Activated CD8-positive, alpha-beta memory T cell treated with anti-CD3 and anti-CD28 coated beads for 48 hours (primary cell): ENCODE results near the gene BACH1.
A peak's percentile ranks its signal among the peaks of the same experiment; 100 is the strongest.
"Not testable (repeated sequence)": the region's sequence is repeated elsewhere in the genome, so short reads cannot be mapped to it uniquely, and the experiment has no call there.

Experiments
- DNase-seq, 3 experiments: peaks; one replicate each; pipeline ENCODE4 v3.0.0-alpha.2; 2020; ENCODE audit warnings: low read depth in 2 of 3, low spot score in 2 of 3

Gene BACH1

DNA sequence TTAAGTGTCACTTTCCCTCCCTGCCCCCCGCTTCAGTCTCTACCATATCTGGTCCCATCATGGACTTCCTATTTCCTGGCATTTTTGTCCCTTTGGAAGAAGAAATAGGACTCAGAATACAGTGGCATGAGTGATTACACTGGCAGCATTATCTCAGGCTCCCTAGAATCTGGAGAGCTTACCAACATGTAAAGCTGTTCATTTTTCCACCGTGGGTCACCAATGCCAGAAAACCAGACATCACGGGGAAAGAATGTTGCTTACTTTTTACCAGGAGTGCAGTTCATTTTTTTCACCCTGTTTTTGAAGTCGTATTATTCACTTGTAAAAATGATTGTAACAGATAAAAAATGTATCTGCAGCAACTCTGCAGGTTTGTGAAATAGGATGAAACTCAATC lies 44.8 kb downstream of the BACH1 start:
- DNase-seq, result no peak

DNA sequence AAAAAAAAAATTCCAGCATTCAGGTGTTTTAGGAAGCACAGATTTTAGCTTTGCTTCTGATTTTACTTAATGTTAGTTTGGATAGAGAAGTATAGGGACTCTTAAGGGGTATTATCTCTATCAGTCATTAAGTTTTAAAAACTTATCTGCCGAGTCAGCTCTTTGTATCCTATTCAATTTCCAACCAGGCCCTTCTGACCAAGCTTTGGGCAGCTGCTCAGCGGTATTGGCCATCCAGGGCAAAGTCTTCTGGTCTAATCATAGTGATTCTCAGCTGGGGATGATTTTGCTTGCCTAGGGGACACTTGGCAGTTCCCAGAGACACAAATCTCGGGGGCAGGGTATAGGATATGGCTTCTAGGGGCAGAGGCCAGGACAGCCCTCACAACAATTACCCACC lies 47.6 kb downstream of the BACH1 start:
- DNase-seq, result no peak

DNA sequence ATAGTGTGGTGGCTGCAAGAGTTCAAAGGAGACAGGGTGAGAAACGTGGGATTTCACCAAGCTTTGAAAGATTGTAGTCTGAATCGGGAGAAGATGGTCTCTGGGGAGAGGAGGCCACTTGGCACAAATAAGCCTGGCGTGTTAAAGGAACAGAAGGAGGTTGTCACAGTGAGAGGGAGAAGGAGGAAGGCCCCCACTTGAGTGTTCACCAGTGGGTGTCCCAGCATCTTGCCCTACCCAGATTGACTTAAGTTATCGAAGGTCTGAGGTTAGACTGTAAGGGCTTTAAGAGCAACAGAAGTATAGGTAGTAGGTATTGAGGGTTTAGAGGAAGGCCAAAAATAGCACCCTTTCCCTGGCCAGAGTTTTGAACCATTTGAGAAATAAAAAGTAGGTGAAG lies 48.0 kb downstream of the BACH1 start:
- no peak for DNase-seq

DNA sequence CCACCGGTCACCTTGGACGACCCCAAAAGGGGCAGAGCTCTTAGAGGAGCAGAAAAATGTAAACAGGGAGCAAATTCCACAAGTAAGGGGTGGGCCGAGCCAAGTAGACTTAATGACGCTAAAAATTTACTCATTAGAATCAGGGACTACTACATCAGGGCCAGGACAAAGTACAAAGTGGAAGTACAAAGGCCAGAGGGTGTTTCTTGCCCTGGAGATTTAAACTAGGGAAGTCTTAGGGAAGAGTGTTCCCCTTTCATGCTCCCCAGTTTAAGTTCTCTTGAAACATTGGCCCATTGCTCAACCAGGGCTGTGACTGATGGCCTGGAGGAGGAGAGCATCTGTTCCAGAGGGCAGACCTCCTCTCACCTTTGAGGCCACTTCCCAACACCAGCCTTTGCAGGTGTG lies 48.6 kb downstream of the BACH1 start:
- no peak for DNase-seq

DNA sequence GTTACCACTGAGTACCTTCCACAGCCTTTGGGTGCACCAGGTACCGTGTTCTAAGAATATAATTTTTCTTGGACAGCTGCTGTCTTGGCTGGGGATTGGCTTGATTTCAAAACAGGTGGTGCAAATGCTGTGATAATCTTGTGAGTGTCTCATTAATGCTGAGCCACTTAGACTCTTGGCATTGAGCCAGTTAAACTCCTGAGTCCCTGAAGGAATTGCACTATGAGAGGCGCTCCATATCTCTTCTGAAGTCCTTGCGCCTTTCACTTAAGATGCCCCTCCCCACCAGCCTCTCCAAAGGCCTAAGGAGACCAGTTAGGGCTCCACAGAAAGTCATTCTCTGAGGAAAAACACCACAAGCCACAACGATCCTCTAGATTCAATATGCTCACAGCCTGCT lies 51.0 kb downstream of the BACH1 start:
- DNase-seq, result no peak

DNA sequence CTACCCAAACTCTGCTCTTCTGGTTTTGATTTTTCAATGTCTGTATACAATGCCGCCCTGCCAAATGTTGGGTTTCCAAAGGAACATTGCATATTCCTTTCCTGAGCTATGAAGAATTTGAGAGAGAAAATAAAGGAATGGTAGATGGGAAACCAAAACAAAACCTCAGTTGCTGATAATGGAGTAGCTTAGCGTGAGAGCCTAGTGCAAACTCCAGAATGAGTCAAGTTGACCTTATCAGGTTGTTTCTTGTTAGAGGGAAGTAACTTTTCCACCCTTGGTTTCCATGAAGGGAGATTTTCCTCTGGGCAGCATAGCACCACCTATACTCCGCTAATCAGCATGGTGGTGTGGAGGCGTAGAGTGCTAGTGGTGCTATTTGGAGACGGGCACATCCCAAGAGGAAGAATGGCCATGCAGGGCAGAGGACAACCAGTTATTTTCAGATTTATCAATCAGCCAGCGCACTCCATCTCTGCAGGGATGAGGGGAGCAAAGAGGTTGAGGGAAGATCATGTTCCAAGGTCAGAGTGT lies 51.6 kb downstream of the BACH1 start:
- no peak for DNase-seq

DNA sequence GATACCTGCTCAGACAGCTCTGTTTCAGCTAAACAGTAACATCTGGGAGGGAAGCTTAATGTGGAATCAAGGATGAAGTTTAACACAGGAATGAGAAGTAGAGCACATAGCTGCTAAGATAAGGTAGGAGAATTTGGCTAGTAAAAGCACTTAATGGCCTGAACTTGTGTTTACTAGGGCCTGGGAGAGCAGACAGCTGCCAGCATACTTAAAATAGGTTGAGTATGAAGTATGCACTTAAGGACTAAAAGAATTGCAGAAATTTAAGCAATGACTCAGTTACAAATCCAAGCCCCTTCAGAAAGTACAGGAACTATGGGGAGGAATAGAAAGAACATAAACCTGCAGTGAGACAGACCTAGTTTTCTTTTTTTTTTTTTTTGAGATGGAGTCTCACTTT lies 53.0 kb downstream of the BACH1 start:
- DNase-seq, result no peak

DNA sequence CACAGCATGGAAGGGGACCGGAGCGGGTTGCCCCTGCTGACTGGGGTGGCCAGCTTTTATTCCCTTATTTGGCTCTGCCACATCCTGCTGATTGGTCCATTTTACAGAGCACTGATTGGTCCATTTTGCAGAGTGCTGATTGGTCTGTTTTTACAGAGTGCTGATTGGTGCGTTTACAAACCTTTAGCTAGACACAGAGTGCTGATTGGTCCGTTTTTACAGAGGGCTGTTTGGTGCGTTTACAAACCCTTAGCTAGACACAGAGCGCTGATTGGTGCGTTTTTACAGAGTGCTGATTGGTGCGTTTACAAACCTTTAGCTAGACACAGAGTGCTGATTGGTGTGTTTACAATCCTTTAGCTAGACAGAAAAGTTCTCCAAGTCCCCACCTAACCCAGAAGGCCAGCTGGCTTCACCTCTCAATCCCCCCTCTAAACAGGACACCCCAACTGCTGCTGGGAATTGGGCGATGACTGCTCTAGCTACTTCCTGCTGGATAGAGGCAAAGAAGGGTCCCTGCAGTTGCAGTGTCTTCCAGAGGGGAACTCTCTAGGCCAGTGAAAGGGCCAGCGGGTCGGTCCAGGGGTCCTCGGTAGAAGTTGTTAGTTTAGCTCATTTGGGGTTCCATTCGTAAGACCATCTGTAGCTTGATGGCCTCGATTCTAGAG lies 56.5 kb downstream of the BACH1 start:
- not testable (repeated sequence) for DNase-seq

DNA sequence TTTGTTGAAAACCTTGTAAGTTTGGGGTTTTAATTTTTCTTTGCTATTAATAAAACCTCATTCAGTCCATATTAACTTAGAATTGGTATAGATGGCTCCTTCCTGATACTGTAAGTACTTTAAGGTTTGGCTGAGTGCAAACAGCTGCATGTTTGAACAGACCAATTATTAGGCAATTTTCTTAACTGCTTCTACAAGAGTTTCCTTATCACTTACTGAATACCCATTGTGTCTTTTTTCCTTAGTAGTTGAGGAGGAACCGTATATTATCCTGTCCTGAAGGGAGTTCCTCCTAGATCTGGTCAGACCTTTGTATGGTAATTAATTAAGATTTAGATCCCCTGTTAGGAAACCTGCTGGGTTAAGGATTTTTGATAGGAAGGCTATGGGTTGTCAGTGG lies 57.6 kb downstream of the BACH1 start:
- not testable (repeated sequence) for DNase-seq

DNA sequence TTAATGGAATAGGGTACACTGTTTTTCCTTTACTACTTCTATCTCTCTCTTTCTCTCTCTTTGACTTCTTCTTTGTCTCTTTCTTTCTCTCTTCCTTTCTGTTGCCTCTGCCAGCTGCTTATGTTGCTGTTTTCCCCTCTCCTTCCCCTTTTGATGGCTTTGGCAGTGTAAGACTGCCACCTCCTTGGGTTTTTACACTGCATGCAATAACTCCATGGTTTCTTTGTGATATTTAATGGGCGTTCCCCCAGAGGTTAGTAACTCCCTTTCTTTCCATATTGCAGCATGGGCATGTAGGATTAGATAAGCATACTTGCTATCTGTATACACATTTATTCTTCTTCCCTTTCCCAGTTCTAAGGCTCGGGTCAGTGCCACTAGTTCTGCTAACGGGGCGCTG lies 58.1 kb downstream of the BACH1 start:
- DNase-seq, result not testable (repeated sequence)

DNA sequence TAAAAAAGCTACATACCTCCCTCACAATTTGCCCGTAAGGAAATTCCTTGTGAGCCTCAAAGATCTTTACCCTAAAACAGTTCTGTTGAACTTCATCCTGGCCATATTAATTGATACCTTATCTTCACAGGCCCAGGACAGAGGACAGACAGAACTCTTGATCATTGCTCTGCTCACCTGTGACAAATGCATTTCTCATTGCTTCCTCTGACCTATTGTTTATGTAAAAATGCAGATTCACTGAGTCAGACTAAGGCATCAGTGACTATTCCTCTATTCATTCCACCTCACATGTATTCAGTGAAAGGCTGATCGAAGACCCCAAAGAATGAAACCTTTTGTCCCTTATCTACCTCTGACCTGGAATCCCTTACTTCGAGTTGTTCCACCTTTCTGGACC lies 61.0 kb downstream of the BACH1 start:
- DNase-seq, result no peak

DNA sequence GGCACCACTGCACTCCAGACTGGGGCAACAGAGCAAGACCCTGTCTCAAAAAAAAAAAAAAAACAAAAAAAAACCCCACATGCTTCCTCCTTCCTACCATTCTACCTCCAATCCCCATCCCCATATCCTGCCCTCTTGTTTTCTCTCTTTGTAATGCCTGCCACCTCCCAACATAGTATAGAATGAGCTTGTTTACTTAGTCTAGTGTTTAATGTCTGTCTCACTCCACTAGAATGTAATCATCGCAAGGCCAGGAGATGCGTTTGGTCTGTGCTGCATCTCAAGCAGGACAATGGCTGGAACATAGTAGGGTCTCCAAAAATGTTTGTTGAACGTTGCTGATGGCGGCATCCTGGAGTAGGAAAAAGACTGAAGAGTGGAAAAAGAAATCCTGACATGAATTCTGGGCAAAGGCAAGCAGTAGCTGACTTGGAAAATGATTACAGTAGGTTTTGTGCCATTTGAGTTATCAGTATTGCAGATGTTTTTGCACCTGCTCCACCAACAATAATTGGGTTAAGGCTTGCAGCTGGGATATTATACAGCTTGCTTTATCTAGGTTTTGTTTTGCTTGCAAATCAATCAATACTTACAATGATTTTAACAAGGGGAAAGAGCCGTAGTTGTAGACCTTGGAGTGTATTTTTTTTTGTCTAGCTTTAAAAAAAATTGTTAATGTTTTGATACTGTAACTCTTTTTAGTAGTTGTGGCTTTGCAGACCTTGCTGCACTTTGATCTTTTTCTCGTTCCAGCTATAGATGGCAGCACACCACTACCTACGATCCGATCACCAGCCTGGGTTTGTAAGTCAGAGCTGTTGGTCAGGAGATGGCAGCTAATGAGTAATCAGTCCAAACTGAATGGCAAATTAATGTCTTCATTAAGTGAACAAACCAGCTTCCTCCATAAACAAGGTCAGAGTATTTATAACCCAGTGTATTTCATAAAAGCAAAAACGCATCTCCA lies 62.4 kb downstream of the BACH1 start:
- no peak for DNase-seq

DNA sequence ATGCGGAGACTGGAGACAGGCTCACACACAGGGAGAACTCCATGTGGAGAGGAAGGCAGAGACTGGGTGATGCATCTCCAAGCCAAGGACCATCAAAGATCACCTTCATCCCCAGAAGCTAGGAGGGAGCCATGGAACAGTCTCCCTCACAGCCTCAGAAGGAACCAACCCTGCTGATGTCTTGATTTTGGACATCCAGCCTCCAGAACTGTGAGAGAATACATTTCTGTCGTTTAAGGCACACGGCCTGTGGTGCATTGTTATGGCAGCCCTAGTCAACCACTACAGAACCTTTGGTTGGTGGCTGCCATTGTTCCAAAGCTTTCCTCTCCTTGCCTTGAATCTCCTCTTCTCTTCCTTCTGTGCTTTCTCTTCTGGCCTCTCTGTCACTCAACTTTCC lies 64.0 kb downstream of the BACH1 start:
- DNase-seq, result no peak

DNA sequence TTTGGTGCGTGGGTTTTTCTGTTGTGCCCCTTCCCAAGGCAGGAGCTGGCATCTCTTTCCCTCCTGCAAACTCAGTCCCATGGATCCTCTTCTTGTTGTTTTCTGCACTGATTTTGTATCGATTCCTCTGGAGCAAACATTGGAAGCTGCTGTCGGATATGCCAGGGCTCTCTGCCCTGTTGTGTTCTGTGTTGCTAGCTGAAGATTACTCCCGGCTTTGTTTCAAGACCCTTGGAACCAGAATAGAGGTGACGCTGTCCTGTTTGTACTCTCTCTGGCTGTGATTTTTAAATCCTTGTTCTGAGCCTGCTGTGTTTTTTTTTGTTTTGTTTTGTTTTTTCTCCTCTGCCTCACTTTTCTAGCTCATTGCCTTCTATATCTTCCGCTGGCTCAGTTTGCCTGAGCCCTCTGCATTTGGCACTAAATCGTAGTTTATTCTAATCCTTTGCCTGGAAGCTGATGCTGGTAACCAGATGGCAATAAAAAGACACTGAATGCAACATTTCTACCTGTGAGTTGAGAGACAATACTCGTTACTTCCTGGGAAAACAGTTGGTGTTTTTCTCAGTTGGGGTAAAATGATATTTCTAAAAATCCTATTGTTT lies 67.0 kb downstream of the BACH1 start:
- no peak for DNase-seq

DNA sequence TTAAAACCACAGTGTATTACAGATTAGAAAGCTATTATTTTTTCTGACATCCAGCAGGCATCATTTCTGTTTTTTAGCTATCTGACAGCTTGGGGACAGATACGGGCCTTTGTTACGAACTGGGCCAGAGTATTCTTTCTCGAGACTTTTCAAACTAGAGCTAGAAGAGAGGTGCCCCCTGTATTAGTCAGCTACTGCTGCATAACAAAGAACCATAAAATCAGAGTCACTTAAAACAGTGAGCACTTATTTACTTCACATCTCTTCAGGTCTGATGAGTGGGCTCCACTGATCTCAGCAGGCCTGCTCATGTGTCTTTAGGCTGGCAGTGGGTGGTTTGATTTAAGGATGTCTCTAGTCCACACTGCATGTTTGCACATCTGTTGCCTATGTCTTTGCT lies 67.8 kb downstream of the BACH1 start:
- no peak for DNase-seq

DNA sequence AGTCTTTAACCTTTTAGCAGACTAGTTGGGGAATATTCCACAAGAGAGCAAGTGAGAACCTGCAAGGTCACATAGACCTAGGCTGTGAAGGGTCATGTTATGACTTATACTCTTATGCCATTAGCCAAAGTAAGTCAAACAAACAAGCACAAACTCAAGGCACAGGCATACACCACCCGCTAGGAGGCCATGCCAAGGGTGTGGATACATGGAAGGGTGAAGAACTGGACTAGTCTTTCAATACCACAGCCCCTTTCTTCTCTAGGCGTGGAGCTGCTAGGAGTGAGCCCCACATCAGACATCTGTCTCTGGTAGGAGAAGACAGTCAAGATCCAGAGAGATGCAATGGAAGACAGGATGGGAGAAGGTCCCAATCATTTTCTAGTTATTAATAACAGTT lies 68.6 kb downstream of the BACH1 start:
- DNase-seq, result no peak

DNA sequence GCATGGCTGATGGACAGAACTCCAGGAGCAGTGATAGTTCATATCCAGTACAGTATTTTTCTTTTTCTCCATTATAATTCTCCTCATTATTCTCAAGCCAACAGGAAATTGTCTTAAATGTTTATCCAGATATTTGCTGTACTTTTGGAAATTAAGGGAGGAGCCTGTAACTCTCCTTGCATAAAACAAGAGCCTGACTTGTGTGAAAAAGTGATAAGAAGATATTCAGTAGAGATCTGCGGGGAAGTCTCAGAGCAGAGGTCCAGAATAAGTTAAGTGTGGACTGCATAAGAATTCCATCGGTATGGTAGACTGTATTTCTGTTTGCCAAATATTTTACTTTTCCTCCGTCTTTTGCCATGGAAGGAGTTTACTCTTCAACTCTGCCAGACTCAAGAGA lies 70.2 kb downstream of the BACH1 start:
- DNase-seq, result no peak

DNA sequence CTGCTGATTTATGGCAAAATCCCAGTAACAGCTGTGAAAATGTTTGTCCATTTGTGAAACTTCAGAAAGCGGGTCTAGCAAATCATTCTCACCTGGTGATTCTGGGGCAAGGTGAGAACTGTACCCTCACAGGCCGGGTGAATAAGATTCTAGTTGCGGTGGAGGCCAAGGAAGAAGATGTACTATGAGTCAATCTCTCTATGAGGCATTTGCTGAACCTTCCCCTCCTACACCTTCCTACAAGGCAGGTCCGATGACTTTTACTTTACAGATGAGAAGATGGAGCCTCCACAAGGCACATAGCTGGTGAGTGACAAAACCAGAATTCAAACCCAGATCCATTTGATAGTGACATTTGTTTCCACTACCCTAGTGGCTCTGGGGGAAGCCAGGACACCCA lies 72.7 kb downstream of the BACH1 start:
- no peak for DNase-seq

DNA sequence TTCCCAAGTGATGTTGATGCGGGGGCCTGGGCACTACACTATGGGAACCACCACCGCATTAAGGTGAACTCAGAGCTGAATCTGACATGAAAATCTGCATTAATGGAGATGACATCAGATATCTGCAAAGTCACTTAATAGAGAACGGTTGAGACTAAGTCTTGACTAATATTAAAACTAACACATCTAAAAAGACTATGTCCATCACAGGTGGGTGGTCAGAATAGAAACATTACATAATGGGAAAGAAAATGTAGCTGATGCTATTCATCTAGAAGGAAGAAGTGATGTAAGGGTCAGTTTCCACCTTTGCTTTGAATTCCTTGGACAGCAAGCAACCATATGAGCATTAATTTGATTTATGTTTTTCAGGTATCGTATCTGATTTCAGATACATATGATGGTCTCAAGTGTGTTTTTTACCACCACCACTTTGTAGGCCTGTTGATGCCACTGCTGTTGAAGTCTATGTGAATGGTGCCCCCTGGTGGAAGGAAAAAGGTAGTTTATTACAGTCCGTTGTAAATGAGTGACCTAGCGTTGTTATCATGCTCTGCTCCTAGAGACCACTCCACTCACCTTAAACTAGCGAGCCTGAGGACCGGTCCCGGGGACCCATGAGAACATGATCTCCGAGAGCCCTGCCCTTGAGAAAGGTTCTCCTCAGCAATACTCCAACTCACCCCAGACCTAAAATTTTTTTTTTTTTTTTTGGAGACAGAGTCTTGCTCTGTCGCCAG lies 73.5 kb downstream of the BACH1 start:
- no peak for DNase-seq

DNA sequence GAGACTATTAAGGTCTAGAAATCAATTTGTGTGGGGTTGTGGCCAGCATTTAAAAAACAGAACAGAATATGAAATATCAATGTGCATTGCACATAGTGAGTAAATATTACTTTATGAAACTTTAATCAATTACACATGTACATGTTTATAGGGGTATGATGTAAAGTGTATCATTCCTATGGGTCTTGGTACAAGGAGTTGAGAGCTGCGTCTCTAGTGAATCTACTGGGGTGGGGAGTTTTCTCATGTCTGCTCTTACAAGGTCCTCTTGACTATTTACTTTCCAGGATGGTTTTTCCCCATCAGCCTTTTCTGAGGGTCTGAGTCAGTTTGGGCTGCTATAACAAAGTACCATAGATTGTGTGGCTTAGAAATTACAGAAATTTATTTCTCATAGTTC lies 75.8 kb downstream of the BACH1 start:
- no peak for DNase-seq

DNA sequence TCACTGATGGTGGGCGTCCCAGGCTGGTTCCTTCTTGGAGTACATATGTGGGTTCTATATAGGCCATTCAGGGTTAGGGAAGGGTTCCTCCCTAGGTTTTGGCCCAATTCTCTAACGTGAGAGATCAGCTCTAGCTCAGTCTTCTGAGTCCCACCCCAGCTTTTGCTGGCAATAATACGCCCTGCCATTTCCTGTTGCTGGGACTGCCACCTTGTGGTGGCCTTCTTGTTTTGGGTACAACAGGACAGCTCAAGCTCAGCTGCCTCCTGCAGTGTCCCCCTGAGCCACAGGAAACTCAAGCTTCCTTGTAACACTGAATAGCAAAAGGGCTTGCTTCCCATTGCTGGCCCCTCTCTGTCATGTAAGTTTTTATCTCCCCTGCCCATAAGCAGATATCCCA lies 77.8 kb downstream of the BACH1 start:
- peak in 1 of 3 experiments; percentile 13 for DNase-seq
